ENCODE data around the gene CAMKMT.

The CAMKMT gene

GRCh38 chr2:44680424-44680971 lies 318.8 kb downstream of the CAMKMT start:
- no peak for DNase-seq (ENCODE audit: insufficient read length, low spot score)
- FAIRE-seq, result no peak

- DNase-seq (ENCODE audit: insufficient read length, low spot score), result no peak
- no peak for FAIRE-seq
Observed at GRCh38 chr2:44680983-44681531, 319.3 kb downstream of the CAMKMT start.

DNA sequence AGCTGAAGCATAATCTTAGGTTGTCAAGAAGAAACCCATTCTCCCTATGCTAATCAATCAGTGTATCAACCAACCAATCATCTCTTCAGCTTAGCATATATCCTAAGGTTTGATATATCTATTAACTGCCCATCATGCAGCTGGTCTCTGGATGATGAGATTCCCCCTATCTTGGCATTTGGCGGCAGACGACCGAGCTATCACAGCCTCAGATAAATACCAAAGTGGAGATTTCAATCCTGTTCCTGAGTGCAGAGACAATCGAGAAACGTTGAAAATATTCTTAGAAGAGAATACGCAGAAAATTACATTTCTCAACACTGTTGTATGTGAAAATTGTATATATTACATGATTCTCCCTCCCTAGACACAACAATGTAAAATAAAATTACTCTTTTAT lies 320.7 kb downstream of the CAMKMT start:
- FAIRE-seq, result no peak
- no peak for DNase-seq (ENCODE audit: insufficient read length, low spot score)

DNA sequence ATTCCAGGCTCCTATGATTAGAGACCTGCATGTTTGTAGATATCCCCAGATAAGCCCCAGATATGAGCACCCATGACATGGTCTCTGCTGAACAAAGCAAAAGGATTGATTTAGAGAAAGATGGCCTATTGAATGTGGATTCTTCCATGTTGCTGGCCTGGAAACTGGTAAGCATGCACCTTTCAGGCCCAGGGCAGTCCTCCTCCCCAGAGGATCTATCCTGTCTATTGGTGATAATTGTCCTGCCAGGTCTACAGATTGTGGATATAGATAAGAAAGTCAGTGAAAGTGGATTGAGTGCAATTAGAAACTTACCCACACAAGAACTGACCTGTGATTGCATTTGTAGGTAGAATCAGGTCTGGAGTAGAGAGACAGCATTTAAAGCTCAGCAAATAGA lies 322.8 kb downstream of the CAMKMT start:
- no peak for DNase-seq (ENCODE audit: insufficient read length, low spot score)
- no peak for FAIRE-seq

GRCh38 chr2:44686561-44686960 lies 324.8 kb downstream of the CAMKMT start:
- FAIRE-seq, result no peak
- no peak for DNase-seq (ENCODE audit: insufficient read length, low spot score)

DNA sequence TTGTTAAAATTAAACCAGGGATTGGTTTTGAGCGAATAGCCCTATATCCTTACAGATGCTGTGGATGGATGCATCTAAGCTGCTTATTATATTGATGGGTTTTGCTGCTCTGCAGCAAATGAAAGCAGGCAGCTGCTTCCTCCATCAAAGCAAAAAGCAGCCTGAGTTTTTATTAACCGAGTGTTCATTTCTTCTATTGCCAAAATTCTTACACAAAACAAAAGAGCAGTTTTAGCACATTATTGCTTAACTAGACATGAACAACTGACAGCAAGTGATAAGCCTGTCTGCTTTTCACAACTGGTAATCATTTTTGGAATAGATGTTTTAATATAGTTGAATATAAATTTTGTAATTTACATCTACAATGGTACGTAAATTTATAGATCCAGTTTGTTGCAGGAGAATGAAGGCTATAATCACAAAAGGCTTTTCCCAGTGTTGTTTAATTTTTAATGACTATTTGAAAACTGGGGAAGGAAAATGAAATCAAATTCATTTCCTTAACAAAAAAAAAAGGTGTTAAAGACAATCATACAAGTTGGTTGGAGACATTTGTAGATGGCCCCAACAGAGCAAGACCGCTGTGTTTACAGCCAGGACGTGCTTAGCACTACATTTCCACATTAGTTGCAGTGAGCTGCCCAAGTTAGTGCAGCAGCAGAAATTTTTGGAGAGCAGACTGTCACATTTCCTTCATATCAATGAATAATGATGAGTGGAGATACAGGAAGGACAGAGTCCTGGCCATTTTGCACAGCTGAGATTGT lies 326.1 kb downstream of the CAMKMT start:
- no peak for FAIRE-seq
- DNase-seq (ENCODE audit: insufficient read length, low spot score), result no peak

GRCh38 chr2:44688456-44689124 lies 326.8 kb downstream of the CAMKMT start:
- no peak for FAIRE-seq
- no peak for DNase-seq (ENCODE audit: insufficient read length, low spot score)

DNA sequence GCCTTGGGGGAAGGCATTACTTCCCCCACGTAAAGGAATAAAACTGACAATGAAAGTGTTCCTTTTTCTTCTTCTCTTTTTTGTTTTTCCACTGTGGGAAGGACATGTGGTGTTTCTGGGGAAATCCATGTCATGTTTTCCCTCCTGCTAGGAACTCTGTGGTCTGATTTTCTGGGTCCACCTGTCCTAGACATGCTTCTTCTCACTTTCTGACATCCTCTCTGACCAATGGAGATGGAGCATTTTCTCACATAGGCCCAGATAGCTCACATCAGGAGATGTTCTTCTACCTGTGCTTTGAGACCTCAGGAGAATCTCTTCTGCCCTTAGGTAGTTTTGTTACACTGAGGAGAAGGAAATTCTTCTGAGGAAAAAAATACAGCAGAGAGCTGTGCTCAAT lies 327.8 kb downstream of the CAMKMT start:
- FAIRE-seq, result no peak

GRCh38 chr2:44691174-44691785 lies 329.5 kb downstream of the CAMKMT start:
- DNase-seq (ENCODE audit: insufficient read length, low spot score) (no peak), FAIRE-seq (no peak)

More for the DNA sequence above, 327.8 kb downstream of the CAMKMT start:
- no peak for DNase-seq (ENCODE audit: insufficient read length, low spot score)

GRCh38 chr2:44692821-44693220 lies 331.1 kb downstream of the CAMKMT start:
- FAIRE-seq, result no peak

GRCh38 chr2:44700824-44701223 lies 339.1 kb downstream of the CAMKMT start:
- FAIRE-seq (peak; percentile 40), DNase-seq (ENCODE audit: insufficient read length, low spot score) (no peak)

More at GRCh38 chr2:44692821-44693220, 331.1 kb downstream of the CAMKMT start:
- no peak for DNase-seq (ENCODE audit: insufficient read length, low spot score)

DNA sequence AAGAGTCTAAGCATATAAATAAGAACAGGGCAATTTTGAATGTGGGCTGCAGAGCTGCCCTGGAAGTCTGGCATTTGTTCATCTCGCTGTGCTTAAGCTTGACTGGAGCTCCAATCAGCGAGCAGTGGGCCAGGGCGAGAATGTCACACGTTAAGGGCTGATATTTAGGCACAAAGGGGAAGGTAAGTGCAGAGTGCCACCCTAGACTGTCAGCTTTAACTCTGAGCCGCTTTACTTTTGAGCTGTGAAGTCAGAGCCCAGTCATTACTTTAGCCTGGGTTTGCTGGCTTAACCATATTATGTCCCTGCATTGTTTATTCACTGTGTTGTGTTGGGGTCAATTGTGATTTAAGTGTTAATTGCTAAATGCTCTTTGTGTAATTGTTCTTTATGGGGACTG lies 343.6 kb downstream of the CAMKMT start:
- FAIRE-seq, result no peak
- no peak for DNase-seq (ENCODE audit: insufficient read length, low spot score)

- FAIRE-seq (no peak), DNase-seq (ENCODE audit: insufficient read length, low spot score) (no peak)
Observed at GRCh38 chr2:44705876-44706480, 344.2 kb downstream of the CAMKMT start.

DNA sequence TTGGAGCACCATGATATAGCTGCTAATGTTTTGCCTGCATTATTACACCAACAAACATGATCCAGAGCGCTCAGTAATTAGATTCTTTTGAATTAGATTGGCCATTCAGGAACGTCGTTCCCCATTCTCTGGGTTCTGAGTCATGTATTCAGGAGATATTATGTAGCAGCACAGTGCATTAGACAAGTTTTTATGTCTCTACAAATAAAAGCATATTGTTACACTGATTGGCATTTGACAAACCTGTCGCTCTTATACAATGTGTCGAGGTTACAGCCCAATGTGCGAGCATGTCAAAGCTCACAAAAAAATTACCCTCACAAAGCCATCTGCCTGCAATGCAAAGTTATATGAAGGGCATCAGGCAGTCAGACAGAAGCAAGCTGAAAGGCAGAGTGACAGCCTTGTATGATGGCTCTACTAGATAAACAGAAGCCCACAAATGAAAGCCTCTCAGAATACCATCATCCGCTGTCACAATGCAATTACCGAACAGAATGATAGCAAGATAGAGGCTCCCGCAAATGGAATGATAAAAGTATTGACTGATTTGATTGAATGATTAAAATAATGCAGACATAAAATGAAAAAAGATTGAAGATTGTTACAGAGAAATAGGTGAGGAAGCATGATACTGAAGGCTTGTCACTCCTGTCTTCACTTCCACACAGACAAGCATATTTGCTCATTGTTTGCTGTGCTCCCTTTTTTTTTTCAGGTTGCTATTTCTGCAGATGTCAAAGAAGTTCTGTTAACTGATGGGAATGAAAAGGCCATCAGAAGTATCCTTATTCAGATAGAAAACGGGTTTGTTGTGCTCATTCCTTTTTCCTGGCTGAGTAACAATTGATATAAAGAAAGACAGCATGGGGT lies 345.2 kb downstream of the CAMKMT start:
- FAIRE-seq (no peak), DNase-seq (ENCODE audit: insufficient read length, low spot score) (no peak)

- FAIRE-seq, result peak; percentile 86
- DNase-seq (ENCODE audit: insufficient read length, low spot score), result no peak
Observed at GRCh38 chr2:44707945-44708660, 346.4 kb downstream of the CAMKMT start.

- DNase-seq (ENCODE audit: insufficient read length, low spot score) (no peak), FAIRE-seq (no peak)
Observed at GRCh38 chr2:44708661-44709000, 346.9 kb downstream of the CAMKMT start.

DNA sequence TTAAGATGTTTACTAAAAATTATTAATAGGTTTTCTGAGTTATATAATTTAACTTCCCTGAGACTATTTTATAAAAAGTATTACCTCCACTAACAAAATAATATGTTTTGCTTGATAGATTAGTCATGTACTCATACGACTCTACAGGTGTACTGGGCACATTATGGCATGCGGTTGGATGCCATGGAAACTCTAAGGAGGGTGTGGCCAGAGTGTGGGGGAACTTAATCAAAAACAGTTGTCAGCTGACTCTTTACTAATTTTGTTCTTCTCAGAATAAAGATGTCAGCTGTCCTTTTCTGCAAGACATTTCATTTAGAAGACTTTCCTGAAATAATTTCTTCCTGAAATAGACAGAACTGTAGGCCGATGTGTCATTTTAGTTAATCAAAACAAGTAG lies 351.4 kb downstream of the CAMKMT start:
- FAIRE-seq, result peak; percentile 35
- no peak for DNase-seq (ENCODE audit: insufficient read length, low spot score)

DNA sequence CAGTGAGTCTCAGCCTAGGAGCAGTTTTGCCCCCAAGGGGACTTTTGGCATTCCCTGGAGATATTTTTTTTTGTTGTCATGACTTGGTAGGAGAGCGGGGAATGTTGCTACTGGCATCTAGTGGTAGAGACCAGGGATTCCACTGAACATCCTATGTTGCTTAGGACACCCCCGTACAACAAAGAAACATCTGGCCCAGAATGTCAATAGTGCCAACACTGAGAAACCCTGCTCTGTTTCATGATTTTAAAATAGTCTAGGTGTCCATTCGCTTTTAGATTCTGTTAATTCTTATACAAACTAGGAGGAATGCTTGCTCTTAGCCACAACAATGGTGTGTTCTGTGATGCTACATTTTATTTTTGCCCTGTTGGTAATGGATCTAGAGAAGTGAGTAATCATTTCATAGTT lies 353.9 kb downstream of the CAMKMT start:
- DNase-seq (ENCODE audit: insufficient read length, low spot score), result no peak
- FAIRE-seq, result no peak

GRCh38 chr2:44716131-44716530 lies 354.4 kb downstream of the CAMKMT start:
- DNase-seq (ENCODE audit: insufficient read length, low spot score), result no peak
- no peak for FAIRE-seq
